ENCODE data around the gene NSG1.

DNA sequence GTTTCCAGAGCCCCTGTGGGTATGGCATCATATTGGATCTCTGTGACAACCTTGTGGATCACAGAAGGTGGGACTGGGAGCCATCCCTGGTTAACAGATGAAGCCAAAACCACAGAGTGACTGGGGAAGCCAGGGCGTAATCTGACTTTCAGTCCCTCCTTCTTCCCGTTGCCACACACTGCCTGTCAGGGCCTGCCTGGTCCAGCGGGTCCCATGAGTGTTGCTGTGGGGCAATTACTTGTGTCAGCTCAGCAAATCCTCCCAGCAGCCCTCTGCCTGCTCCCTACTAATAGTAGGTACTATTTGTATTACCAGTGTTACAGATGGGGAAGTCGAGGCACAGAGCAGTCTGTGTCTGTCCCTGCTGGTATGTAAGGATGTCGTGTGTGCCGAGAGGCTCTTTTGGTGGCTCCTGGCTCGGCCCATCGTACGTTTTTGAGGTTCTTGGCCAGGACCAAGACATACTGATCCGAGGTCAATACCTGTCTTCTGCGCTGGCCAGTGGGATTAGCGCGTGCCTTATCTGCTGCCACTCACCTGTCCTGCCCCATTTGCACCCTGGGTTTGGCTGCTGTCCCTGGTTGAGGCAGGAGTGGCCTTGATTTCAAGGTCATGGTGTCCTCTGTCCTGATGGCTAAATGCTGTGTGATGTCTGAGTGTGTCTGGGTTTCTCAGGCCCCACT lies 5.7 kb downstream of the NSG1 start:
- TF ChIP-seq, protein P1, sequence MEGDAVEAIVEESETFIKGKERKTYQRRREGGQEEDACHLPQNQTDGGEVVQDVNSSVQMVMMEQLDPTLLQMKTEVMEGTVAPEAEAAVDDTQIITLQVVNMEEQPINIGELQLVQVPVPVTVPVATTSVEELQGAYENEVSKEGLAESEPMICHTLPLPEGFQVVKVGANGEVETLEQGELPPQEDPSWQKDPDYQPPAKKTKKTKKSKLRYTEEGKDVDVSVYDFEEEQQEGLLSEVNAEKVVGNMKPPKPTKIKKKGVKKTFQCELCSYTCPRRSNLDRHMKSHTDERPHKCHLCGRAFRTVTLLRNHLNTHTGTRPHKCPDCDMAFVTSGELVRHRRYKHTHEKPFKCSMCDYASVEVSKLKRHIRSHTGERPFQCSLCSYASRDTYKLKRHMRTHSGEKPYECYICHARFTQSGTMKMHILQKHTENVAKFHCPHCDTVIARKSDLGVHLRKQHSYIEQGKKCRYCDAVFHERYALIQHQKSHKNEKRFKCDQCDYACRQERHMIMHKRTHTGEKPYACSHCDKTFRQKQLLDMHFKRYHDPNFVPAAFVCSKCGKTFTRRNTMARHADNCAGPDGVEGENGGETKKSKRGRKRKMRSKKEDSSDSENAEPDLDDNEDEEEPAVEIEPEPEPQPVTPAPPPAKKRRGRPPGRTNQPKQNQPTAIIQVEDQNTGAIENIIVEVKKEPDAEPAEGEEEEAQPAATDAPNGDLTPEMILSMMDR (IDR thresholded peaks at IDR 0.05), result no peak
- TF ChIP-seq POLR2A (IDR thresholded peaks at IDR 0.05), result no peak
